HG03103 (cell line): ENCODE results near the gene IAH1.
"Not testable (repeated sequence)": the region's sequence is repeated elsewhere in the genome, so short reads cannot be mapped to it uniquely, and the experiment has no call there.

Experiments used
- ATAC-seq: cut with Tn5 transposase; IDR thresholded peaks from one replicate; pipeline ENCODE4 v1.9.1; 2021; ENCODE audit warnings: low read depth; ENCODE audit not compliant: unreplicated experiment

IAH1 gene

DNA sequence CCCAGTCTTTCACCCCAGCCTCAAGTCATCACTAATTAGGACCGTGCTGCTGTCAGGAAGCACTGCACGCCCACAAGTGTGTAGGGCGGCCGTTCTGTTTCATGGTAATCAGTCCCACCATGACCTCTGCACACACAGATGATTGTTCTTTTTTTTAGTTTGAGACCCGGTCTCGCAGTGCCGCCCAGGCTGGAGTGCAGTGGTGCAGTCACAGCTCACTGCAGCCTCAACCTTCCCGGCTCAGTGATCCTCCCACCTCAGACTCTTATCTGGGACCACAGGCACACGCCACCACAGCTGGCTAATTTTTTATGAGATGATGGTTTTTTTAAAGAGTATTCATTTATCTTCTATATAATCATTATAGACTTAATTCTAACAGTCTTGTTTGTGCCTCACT is 1.8 kb upstream of the IAH1 start:
- ATAC-seq = no peak

DNA sequence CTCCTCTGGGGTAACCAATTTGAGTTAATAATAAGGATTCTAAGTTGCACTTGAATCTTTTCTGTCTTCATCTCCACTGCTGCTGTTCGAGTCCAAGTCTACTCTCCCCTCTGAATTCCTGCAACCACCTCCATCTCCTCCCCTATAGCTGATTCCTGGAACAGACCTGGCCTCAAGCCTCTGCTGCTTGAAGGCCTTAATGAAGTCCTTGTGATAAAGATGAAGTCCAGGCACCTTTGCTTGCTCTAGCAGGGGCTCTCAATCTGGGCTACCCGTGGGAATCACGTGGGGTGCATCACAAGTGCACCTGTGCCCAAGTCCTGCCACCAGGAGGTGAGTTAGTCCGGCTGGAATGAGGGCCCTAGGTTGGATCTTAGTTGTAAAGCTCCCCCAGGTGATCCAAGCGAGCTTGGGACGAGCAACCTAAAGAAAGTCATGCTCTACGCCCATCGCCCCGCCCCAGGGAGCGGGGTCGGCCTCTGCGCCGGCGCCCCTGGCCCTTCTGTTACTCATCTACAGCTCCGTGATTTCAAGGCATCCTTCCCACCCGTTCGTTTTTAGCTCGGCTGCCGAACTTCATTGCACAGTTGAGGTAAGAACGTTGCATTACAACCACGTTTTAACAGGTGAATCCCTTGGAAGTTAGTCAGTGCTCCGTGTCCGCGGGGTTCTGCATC is 905 bp upstream of the IAH1 start:
- no peak for ATAC-seq

DNA sequence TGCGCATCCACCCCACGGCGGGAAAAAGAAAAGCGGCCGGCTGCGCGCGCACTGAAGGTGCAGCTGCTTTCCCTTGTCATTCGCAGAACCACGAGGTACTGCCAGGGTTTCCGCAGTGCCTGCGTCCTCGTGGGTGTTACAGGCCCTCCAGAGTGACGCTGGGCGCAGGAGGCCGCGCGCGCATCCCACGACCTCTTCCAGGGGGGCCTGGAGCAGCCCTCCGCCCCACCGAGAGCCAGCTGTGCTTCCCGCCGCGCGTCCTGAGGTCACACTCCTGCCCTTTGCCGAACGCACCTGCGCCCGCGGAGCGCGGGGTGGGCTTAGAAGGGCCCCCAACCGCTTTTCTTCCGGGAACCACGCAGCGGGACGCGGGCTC is 378 bp upstream of the IAH1 start:
- peak; percentile 23 for ATAC-seq

DNA sequence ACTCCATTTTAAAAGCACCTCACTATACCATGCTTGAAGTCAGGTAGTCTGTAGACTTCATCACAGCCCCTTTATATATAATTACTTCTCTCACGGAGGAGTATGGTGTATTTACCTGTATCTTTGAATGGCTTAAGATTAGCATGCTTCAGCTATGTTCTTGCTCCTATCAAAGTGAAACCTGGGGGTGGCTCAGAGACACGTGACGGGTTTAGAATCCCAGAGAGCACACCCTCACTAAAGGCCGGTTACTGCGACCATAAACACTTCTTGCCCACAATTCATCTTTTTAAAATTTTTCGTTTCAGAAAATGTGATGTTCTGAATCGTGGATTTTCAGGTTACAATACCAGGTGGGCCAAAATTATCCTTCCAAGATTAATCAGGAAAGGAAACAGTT is 3.6 kb downstream of the IAH1 start:
- ATAC-seq = no peak

DNA sequence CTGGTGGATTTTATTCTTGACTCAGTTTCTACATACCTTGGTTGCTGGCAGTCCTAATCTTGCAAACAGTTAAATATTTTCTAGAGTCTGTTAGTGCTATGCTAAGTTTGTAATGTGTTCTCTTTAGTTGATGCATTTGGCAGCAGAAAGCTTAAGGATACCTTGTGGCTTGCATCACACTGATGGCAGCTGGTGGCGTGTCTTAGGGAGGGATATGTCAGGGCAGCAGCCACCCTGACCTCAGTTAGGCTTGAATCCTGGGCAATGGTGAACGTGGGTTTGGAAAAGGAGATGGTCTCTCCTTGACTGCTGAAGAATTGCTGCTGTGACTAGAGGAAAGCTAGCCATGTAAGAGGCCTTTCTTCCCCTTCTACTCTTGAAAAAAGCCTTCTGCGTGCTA is 4.2 kb downstream of the IAH1 start:
- no peak for ATAC-seq

DNA sequence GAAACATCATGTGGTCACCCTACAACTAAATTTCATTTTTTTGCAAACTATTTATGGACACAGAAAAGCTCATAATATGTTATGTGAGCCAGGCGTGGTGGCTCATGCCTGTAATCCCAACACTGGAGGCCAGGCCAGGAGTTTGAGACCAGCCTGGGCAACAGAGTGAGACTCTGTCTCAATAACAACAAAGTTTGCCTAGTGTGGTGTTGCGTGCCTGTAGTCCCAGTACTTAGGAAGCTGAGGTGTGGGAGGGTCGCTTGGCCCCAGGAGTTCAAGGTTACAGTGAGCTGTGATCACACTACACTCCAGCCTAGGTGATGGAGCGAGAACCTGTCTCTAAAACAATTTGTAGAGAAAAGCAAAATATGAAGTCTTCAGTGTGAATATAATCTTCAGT is 5.8 kb downstream of the IAH1 start:
- no peak for ATAC-seq

DNA sequence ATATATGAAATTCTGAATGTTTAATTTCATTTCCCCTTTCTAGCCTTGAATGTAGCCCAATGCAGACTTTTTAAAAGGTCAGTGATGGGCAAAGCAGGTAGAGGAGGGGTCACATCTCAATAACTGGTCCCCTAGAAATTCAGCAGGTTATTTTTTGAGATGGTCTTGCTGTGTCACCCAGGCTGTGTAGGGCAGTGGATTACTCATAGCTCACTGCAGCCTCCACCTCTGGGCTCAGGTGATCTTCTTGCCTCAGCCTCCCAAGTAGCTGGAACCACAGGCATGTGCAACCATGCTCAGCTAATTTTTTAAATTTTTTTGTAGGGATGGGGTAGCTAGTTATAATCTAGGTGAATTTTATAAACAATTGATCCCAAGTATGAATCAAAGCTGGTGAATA is 8.8 kb downstream of the IAH1 start:
- ATAC-seq = no peak

DNA sequence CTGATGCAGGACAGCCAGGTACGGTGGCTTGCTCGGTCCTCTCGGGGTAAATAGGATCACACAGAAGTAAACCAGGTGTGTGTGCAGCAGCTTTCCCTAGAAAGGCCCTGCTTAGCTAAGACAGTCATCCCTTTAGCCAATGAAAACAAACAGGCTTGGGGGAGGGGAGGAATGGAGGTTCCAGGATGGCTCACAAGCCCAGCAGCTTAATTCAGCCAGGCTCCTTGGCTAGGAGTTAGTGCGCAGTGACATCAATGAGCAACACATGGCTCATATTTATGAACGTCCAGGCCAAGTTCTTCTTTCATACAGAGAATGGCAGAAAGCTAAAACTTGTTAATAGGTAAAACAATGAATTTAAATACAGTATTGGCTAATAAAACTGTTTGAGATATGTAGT is 10.2 kb downstream of the IAH1 start:
- no peak for ATAC-seq

DNA sequence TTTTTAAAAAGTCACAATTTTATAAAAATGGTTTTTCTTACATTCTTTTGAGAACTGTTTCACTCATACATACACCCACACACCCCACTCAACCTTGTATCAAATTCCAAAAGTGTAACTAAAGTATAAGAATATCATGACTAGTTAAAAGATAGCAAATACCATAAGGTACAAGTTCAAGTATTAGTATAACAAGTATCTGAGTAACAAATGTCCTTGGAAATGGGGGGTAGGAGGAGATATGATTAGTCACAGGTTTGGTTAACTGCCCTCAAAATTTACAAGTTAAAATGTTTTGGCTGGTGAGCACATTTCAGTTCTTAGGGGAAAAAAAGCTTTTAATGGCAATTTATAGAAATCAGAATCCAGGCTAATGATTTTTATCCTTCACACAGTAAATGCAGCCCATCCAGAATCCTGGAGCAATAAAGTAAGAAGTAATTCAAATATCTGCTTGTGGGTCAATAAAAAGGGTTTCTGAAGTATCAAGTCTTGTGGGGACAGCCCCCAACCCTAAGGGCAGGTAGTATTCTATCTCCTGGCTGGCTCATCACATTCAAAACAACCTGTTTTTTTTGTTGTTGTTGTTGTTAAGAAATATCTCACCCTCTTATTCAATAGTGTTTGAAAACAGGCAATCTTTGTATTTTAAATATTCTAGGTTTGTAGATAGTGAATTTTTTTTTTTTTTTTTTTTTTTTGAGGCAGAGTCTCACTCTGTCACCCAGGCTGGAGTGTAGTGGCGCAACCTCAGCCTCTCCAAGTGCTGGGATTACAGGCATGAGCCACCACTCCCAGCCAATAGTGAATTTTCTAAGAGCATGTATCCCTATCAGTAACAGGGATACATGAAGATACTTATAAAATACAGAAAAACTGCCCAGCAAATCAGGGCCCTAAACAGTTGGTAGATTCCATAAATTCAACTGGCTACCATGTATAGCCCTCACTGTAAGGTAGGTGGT is 14.5 kb downstream of the IAH1 start:
- ATAC-seq = no peak

DNA sequence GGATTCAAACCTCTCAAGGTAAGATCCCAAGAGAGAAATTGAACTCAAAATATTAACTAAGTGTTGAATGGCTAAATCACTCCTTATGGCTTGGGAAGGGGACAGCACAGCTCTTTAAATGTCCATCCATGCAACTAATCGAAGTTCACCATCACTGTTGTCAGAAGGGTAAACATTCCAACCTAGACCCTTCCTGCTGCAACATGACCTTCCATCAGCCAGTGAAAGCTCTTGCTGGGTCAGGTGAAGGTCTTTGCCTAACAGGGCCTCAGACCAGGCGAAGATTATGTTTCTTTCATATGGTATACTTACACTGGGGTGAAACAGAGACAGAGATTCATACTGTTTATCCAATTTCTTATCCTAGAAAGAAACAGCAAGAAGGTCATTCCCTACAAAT is 16.4 kb downstream of the IAH1 start:
- no peak for ATAC-seq

DNA sequence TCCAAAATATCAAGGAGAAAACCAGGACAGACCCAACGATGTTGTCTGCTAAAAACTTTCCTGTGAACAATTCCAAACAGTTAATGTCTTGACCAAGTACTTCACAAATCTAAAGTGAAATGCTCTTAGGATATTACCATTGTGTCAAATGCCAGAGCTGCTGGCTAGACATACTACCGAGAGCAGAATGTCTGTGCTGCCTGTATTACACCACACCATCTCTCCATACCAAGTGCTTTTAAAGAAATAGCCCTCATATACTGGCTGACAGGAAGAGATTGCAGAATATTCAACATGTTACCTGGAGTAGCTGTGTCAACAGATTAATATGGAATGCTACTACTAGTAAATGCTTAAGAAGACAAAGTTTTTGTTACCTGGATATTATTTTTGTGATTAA is 18.6 kb downstream of the IAH1 start:
- no peak for ATAC-seq

DNA sequence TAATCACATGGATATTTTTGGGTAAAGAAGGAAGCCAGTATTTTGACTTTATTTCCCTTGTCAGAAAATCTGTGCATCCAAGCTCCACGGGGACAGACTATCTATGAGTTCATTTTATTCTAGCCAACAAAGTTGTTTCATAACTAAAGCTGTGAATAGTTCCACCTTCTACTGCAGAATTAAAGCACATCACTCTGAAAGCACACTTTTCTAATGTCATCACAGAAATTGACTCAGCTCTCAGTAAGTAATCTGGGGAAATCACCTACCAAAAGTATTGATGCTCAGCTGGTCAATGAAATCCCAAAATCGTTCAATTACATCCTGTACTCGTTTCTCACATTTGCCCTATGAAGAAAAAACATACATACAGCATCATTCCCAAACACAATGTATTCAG is 19.1 kb downstream of the IAH1 start:
- no peak for ATAC-seq

DNA sequence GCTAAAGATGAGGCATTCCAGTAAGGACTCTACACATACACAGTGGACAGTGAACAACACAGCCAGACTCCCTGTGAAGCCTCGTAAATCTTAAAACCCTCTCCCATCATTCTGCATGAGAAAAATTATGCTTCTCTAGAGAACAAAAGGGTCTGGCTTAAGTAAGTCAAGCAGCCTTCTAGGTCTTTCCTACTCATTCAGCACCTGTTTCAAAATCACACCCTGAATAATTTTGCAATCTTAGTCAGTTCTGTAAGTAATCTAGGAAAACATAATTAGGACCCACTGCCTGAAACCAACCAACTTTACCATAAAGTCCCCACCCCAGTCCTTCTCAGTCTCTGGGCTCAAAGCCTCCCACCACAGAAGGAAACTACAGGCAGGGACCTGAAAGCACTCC is 19.7 kb downstream of the IAH1 start:
- no peak for ATAC-seq

DNA sequence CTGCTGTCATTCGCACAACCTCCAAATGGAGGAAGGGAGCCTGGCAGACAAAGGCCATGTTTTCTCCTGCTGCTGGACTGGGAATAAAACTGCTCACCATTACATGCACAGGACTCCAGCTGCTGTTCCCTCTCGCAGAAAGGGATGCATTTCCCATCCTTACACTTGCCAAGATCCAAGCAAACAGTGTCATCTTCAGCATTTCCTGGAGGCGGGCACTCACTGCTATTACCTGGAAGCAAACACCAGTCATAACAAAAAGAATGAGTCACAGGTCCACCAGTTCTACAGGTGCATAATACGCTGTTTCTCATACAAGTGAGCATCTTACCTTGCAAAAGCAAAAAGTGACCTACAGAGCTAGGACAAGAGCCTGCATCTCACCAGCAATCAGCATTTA is 22.7 kb downstream of the IAH1 start:
- no peak for ATAC-seq

DNA sequence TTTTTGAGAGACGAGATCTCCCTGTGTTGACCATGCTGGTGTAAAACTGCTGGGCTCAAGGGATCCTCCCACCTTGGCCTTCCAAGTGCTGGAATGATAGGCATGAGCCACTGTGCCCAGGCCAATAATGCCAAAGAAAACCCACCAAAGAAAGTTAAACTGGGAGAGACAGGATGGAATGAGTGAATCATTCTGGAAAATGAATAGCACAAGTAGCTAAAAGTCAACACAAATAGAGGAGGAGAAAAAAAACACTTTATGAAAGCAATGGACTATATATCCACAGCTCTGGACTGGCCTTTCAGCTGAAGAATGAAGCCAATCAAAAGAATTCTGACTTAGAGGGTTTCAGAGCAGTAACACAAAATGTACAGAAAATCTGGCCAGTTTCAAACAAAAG is 23.9 kb downstream of the IAH1 start:
- ATAC-seq = no peak

DNA sequence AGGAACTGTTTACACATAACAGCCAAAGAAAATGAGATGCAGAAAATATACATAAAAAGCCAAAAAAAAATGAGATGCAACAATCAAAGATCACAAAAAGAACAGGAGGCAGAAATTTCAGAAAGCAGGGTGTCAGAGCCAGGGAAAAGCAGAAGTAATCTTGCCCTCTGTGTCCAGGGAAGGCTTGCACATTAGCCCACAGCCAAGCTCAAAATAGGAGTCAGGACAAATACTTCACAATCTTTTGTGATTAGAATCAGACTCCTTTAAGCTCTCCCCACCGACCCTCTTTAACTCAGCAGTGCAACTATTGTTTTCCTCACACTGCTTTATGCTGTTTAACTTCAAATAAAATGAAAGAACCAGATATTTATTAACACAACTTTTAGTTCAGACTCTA is 34.6 kb downstream of the IAH1 start:
- ATAC-seq = no peak

DNA sequence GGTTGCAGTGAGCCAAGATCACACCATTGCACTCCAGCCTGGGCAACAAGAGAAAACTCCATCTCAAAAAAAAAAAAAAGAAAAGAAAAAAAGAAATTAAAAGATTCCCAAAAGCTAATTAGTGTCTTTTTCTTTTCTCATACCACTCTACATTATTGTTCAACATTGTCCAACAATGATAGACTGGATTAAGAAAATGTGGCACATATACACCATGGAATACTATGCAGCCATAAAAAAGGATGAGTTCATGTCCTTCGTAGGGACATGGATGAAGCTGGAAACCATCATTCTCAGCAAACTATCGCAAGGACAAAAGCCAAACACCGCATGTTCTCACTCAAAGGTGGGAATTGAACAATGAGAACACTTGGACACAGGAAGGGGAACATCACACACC is 39.6 kb downstream of the IAH1 start:
- not testable (repeated sequence) for ATAC-seq

DNA sequence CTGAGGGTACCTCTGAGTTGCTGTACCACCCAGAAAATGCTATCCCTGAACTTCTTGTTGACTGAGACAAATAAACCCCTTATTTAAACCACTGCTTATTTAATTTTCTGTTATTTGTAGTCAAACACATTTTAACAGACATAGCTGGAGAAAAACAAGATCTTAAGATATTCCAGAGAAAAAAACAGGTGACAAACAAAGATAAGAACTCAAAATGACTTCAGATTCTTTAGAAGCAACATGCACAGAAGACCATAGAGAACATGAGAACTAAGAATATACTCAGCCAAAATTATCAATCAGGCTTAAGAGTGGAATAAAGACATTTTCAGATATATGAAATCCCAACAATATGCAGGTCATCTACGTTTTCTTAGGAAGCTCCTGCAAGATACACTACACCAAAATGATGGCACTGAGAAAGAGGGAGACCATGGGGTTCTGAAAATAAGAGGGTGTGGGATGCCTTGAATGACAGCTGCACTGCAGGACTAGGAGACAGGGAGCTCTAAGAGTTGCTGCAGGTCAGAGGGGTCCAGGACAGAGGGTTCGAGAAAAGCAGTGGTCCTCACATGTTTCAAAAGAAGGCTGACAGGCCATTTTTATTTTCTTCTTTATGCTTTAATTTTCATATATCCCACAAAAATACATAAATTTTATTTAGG is 42.9 kb downstream of the IAH1 start:
- no peak for ATAC-seq

DNA sequence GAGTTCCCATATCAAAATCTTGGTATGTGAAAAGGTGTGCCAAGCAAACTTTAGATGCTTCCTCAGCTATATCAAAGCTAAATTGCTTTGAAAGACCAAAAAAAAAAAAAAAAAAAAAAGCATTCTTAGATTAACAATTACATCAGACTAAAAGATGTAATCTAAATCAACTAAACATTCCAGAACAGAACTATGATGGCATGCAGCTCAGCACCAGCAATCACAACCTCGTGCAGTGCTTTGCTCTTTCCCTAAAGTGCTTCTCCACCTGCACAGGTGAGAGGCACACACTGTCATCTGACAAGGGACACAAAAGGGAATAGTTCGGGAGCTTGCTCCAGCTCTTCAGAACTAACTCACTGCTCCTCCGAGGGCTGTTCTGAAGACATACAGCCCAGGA is 43.8 kb downstream of the IAH1 start:
- no peak for ATAC-seq

DNA sequence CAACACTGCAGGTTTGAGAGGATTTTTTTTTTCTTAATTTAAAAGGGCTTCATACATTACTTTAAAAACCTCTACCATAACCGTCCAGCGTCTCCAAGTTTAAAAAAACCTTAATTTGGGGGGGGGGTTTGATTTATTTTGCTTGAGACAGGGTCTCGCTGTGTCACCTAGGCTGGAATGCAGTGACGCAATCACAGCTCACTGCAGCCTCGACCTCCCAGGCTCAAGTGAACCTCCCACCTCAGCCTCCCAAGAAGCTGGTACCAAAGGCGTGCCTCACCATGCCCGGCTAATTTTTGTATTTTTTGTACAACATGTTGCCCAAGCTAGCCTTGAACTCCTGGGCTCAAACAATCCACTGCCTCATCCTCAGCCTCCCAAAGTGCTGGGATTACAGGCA is 44.4 kb downstream of the IAH1 start:
- no peak for ATAC-seq

DNA sequence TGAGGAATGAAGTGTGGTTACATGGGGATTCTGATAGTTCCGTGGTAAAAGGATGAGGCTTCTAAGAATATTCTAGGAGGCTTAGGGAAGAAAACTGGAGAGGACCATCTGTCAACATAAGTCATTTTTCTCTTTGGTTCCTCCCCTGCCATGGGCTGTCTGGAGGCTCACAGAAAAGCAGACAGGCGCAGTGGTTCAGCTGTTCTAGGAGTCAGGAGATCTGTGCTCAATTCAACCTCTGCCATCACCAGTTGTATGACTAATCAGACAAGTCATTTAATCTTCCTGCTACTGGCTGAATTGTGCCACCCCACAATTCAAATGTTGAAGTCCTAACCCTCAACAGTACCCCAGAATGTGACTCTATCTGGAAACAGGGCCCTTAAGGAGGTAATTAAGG is 44.9 kb downstream of the IAH1 start:
- ATAC-seq = no peak

DNA sequence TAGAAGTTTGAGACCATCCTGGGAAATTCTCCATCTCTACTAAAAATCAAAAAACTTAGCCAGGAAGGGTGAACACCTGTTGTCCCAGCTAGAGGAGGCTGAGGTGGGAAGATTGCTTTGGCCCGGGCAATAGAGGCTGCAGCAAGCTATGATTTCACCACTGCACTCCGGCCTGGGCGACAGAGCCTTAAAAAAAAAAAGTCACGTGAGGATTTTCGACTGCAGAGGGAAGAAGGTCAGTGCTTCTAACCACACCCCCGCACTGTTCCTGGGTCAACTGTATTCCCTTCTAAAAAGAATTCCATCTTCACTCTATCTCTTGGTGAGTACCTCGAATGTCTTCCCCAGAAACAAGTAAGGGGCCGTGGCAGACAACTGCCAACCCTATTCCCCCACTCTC is 49.9 kb downstream of the IAH1 start:
- no peak for ATAC-seq
